ENCODE measurements around the gene SEMA3E.
A peak's percentile ranks its signal among the peaks of the same experiment; 100 is the strongest.
"Not testable (repeated sequence)": the region's sequence is repeated elsewhere in the genome, so short reads cannot be mapped to it uniquely, and the experiment has no call there.

The SEMA3E gene

DNA sequence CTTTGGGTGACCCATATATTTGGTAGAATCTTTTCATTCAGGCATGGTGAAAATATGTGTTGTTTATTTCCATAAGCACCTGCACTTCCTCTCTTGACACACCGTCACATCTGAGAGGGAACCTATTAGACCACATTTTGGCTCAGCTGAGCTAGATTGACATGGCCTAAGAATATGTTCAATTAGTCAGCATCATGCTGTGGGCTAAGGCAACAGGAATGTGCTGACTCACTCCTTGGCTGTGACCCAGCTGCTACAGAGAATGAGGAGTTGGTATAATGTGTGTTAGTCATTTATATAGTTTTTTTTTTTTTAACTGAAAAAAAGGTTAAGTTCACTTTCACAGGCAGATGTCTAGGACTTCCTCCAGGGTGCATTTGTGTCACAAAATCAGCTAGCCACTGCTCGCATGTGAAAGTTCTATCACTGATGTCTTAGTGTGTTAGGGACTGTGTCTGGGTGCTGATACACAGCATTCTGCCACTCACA, 180.6 kb downstream of the SEMA3E start:
- peak; percentile 100 for DNase-seq

GRCh38 chr7:83467493-83467892, 181.4 kb downstream of the SEMA3E start:
- DNase-seq = no peak

More for the DNA sequence above, 180.6 kb downstream of the SEMA3E start:
- in situ Hi-C loops (cut with HindIII; ENCODE audit: low pct_ligation_motif_present, low pct_unique_long_range_greater_than_20kb, low sequenced_read_pairs) = no loop called here

GRCh38 chr7:83466956-83467355, 182.0 kb downstream of the SEMA3E start:
- no peak for DNase-seq
- in situ Hi-C loops (cut with HindIII; ENCODE audit: low pct_ligation_motif_present, low pct_unique_long_range_greater_than_20kb, low sequenced_read_pairs) = no loop called here

More at GRCh38 chr7:83467493-83467892, 181.4 kb downstream of the SEMA3E start:
- in situ Hi-C loops (cut with HindIII; ENCODE audit: low pct_ligation_motif_present, low pct_unique_long_range_greater_than_20kb, low sequenced_read_pairs) = no loop called here

DNA sequence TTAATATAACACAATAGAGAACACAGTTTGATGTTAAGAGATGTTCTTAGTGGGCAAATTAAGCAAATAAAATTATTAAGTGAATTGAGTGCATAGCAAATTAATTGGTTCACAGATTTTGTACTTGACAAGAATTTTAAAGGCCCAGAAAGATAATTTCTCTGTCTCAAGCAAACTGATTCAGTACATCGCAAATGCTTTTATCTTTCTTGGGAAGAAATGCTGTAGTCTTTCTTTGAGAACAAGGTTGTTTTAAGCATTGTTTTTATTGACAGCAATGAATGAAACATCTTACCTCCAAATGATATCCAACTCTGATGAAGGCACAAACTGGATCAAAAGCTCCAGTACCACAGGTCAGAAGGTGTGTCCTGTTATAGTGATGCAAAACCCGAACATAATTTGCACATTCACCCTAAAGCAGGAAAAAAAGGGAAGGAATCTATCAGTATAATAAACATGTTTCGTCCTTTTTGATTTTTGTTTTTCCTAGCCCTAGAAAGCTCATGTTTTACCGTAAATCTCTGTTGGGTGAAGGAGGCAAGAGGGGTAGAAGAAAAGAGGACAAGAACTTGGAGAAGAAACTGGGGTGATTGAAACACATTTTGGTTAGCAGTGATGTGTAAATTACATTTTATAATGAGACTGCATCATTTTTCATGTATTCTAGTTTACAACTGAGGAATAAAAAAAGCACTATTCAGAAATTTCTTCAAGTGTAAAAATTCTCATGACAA, 182.6 kb downstream of the SEMA3E start:
- in situ Hi-C loops (cut with HindIII; ENCODE audit: low pct_ligation_motif_present, low pct_unique_long_range_greater_than_20kb, low sequenced_read_pairs) = no loop called here
- DNase-seq = no peak

DNA sequence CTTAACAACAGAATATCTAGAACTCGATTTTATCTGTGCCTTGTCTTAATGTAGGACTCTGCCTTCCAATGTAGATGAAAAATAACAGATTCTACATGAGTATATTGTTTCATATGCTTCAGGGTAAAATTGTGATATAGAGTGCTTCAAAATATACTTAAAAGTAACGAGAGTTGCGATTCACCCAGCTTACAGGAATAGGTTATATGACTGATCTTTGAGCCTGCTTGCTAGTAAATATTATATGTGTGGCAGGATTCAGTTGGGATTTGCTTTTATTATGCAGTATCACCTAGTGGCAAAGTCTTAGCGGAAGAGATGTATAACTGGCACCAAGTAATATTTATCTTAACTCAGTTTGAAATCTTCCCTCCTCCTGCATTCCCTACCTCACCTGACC, 183.3 kb downstream of the SEMA3E start:
- in situ Hi-C loops (cut with HindIII; ENCODE audit: low pct_ligation_motif_present, low pct_unique_long_range_greater_than_20kb, low sequenced_read_pairs) = no loop called here
- no peak for DNase-seq

DNA sequence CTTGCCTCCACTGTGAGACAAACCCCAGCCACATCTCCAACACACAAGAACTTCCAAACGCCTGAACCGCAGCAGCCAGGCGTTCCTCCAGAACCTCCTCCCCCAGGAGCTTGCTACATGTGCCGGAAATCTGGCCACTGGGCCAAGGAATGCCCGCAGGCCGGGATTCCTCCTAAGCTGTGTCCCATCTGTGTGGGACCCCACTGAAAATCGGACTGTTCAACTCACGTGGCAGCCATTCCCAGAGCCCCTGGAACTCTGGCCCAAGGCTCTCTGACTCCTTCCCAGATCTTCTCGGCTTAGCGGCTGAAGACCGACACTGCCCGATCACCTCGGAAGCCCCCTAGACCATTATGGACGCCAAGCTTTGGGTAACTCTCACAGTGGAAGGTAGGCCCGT, 187.1 kb downstream of the SEMA3E start:
- DNase-seq; in situ Hi-C loops (cut with HindIII; ENCODE audit: low pct_ligation_motif_present, low pct_unique_long_range_greater_than_20kb, low sequenced_read_pairs): not testable (repeated sequence)

GRCh38 chr7:83459930-83460653, 188.8 kb downstream of the SEMA3E start:
- in situ Hi-C loops (cut with HindIII; ENCODE audit: low pct_ligation_motif_present, low pct_unique_long_range_greater_than_20kb, low sequenced_read_pairs); DNase-seq: not testable (repeated sequence)

DNA sequence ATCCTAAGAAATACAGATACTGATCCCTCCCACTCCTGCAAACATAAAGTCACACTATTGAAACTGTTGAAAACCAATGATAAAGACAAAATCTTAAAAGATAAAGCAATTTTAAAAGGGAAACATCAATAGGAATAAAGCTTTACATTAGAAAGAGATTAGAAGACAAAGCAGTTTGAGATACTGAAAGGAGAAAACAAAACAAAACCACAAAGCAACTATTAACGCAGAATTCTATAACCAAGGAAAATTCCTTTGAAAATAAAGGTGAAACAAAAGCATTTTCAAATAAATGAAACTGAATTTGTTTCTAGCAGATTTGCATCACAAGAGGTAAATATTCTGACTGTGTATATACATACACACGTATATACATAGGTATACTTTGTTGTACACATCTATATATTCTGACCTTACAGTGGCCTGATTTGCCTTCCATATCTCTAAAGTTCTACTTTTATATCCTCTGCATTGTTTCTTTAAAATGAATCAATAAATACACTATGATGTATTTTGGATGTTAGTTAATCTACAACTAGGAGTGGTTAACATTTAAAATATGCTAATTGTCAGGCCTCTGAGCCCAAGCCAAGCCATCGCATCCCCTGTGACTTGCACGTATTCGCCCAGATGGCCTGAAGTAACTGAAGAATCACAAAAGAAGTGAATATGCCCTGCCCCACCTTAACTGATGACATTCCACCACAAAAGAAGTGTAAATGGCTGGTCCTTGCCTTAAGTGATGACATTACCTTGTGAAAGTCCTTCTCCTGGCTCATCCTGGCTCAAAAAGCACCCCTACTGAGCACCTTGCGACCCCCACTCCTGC, 189.6 kb downstream of the SEMA3E start:
- in situ Hi-C loops (cut with HindIII; ENCODE audit: low pct_ligation_motif_present, low pct_unique_long_range_greater_than_20kb, low sequenced_read_pairs); DNase-seq: not testable (repeated sequence)

GRCh38 chr7:83457022-83457892, 191.7 kb downstream of the SEMA3E start:
- DNase-seq = no peak
- in situ Hi-C loops (cut with HindIII; ENCODE audit: low pct_ligation_motif_present, low pct_unique_long_range_greater_than_20kb, low sequenced_read_pairs) = no loop called here

DNA sequence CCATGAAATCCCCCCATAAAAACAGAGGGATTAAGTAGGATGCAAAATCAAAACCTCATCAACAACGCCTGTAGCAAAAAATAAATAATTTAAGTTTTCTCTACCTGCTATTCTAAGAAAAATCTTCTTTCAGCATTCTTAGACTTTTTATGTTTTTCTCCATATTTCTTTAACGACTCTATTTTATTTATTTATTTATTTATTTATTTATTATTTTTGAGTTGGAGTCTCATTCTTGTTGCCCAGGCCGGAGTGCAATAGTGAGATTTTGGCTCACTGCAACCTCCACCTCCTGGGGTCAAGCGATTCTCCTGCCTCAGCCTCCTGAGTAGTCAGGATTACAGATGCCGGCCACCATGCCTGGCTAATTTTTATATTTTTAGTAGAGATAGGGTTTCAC, 192.5 kb downstream of the SEMA3E start:
- in situ Hi-C loops (cut with HindIII; ENCODE audit: low pct_ligation_motif_present, low pct_unique_long_range_greater_than_20kb, low sequenced_read_pairs) = no loop called here
- DNase-seq = no peak

DNA sequence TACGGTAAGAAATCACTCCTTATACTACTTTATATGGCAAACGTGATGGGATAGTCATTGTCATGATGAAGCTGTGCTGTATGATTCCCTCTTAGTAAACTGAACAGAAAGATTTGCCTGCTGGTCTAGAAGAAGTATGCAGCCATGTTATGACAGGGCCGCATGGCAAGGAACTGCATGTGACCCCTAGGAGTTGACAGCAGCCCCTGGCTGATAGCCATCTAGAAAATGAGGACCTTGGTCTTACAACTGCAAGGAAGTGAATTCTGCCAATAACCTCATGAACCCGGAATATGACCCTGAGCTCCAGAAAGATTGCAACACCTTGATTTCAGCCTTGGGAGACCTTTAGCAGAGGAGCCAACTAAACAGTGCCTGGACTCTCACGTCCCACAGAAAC, 193.3 kb downstream of the SEMA3E start:
- no peak for DNase-seq
- in situ Hi-C loops (cut with HindIII; ENCODE audit: low pct_ligation_motif_present, low pct_unique_long_range_greater_than_20kb, low sequenced_read_pairs) = no loop called here

DNA sequence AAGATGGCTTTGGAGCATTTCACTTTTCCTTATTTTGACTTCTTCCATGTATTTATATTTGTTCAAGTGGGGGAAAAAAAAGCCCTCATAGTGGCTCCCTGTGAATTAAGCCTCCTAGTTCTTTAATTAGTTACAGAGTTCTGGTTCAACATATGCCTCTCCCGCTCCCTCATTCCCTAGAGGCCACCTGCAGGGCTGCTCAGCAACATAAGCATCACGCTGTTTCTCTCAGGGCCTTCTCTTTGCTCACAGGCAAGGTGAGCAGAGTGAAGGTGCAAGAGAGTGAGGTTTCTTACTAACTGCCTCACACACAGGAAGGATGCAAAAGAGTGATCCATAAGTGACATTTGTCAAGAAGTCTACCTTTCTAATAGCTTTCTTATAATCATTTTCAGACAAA, 196.7 kb downstream of the SEMA3E start:
- in situ Hi-C loops (cut with HindIII; ENCODE audit: low pct_ligation_motif_present, low pct_unique_long_range_greater_than_20kb, low sequenced_read_pairs) = no loop called here
- DNase-seq = no peak

- no peak for DNase-seq
- in situ Hi-C loops (cut with HindIII; ENCODE audit: low pct_ligation_motif_present, low pct_unique_long_range_greater_than_20kb, low sequenced_read_pairs) = no loop called here
Measured at GRCh38 chr7:83451501-83452045, 197.4 kb downstream of the SEMA3E start.

GRCh38 chr7:83449781-83450180, 199.2 kb downstream of the SEMA3E start:
- in situ Hi-C loops (cut with HindIII; ENCODE audit: low pct_ligation_motif_present, low pct_unique_long_range_greater_than_20kb, low sequenced_read_pairs) = no loop called here
- DNase-seq = no peak

DNA sequence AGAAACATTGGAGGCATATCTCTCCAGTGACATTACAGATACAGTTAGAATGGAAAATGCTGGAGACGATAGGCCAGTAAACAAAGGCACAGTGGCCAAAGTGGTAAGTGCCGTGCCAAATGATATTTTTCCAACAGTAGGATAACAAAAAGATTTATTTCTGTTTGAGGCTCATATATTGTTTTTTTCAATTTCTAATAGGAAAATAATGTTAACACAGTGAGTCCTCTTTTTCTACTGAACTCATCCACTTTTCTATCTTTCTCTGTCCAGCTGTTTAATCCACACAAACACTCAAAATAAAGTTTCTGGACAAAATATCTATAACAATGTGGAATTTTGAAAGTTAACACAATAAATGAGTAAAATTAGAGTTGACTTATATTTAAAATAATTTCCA, 201.3 kb downstream of the SEMA3E start:
- DNase-seq = no peak
- in situ Hi-C loops (cut with HindIII; ENCODE audit: low pct_ligation_motif_present, low pct_unique_long_range_greater_than_20kb, low sequenced_read_pairs) = no loop called here

DNA sequence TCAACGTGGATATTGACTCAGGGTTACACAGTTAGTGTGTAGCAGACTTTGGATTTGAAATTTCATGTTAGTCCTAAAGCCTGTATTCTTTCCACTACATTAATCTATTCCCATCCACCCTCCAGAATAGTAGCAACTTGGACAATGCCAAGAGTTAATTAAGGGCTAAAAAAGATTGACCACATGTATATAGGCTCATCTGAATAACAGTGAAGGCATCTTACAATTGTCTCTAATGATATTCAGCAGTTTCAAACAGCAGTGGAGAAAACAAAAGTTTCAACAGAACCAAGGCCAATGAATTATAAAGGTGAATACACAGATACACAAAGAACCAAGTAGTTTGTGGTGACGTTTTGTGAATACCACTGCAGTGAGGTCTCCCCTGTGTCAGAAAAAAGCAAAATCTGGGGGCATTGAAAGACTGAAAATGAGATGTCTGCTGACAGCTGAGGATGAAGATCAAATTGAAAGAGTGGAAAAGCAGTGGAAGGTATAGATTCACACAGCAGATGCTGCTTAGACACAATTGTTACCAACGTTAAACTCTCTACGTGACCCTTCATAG, 202.8 kb downstream of the SEMA3E start:
- in situ Hi-C loops (cut with HindIII; ENCODE audit: low pct_ligation_motif_present, low pct_unique_long_range_greater_than_20kb, low sequenced_read_pairs) = no loop called here
- DNase-seq = no peak

GRCh38 chr7:83442911-83443310, 206.0 kb downstream of the SEMA3E start:
- no peak for DNase-seq
- in situ Hi-C loops (cut with HindIII; ENCODE audit: low pct_ligation_motif_present, low pct_unique_long_range_greater_than_20kb, low sequenced_read_pairs) = no loop called here

GRCh38 chr7:83439026-83439425, 209.9 kb downstream of the SEMA3E start:
- no peak for DNase-seq
- in situ Hi-C loops (cut with HindIII; ENCODE audit: low pct_ligation_motif_present, low pct_unique_long_range_greater_than_20kb, low sequenced_read_pairs) = no loop called here
